H9 (cell line): Measurements from ENCODE around the gene PHETA1. TPM values are rescaled to one million over a fixed set of nuclear protein-coding genes. Genes with fewer than 3 reads are reported as not detected.

Source experiments
- DNase-seq: peaks from one replicate; pipeline ENCODE4 v3.0.0-alpha.2; 2017
- H2AFZ ChIP-seq: one replicate; pipeline ENCODE4 v1.6.1; 2013; ENCODE audit warnings: mild to moderate bottlenecking, low read length, control low read depth, moderate library complexity
- H2AK5ac ChIP-seq: 2 replicates; pipeline ENCODE4 v1.6.1; 2013; ENCODE audit warnings: low read length, control low read depth, mixed read lengths; ENCODE audit not compliant: insufficient read length
- H2BK120ac ChIP-seq: one replicate; pipeline ENCODE4 v1.6.1; 2013; ENCODE audit warnings: low read depth, mild to moderate bottlenecking, low read length, control low read depth, inconsistent platforms; ENCODE audit not compliant: poor library complexity, severe bottlenecking
- H2BK12ac ChIP-seq: 2 replicates; pipeline ENCODE4 v1.6.1; 2013; ENCODE audit warnings: low read length, control low read depth, mixed read lengths, low read depth; ENCODE audit not compliant: insufficient read length
- H2BK15ac ChIP-seq: 2 replicates; pipeline ENCODE4 v1.6.1; 2013; ENCODE audit warnings: low read depth, low read length, control low read depth
- H2BK20ac ChIP-seq: one replicate; pipeline ENCODE4 v1.6.1; 2013; ENCODE audit warnings: low read depth, mild to moderate bottlenecking, low read length, control low read depth, inconsistent platforms; ENCODE audit not compliant: poor library complexity, severe bottlenecking
- H2BK5ac ChIP-seq: 2 replicates; pipeline ENCODE4 v1.6.1; 2013; ENCODE audit warnings: low read length, control low read depth, mixed read lengths; ENCODE audit not compliant: insufficient read length
- H3K14ac ChIP-seq: 2 replicates; pipeline ENCODE4 v1.6.1; 2013; ENCODE audit warnings: low read length, control low read depth; ENCODE audit not compliant: insufficient read depth
- H3K18ac ChIP-seq: 2 replicates; pipeline ENCODE4 v1.6.1; 2013; ENCODE audit warnings: low read depth, mild to moderate bottlenecking, mixed read lengths, low read length, control low read depth; ENCODE audit not compliant: insufficient read length
- H3K23ac ChIP-seq: 2 replicates; pipeline ENCODE4 v1.6.1; 2013; ENCODE audit warnings: low read length, control low read depth, mixed read lengths, low read depth; ENCODE audit not compliant: insufficient read length
- H3K23me2 ChIP-seq: 2 replicates; pipeline ENCODE4 v1.6.1; 2013; ENCODE audit warnings: low read depth, mild to moderate bottlenecking, mixed read lengths, low read length, control low read depth; ENCODE audit not compliant: insufficient read length, poor library complexity, severe bottlenecking
- H3K27ac ChIP-seq: 2 replicates; pipeline ENCODE4 v1.5.1; 2013; ENCODE audit warnings: low read length, control low read depth, mixed read lengths, low read depth; ENCODE audit not compliant: insufficient read length
- H3K27me3 ChIP-seq: 2 replicates; pipeline ENCODE4 v1.6.1; 2013; ENCODE audit warnings: low read length, control low read depth, inconsistent platforms; ENCODE audit not compliant: insufficient read depth
- H3K4ac ChIP-seq: 2 replicates; pipeline ENCODE4 v1.6.1; 2013; ENCODE audit warnings: low read depth, mild to moderate bottlenecking, control low read depth, inconsistent platforms, low read length, moderate library complexity
- H3K4me1 ChIP-seq: 2 replicates; pipeline ENCODE4 v1.6.1; 2013; ENCODE audit warnings: low read length, control low read depth, inconsistent platforms; ENCODE audit not compliant: insufficient read depth
- H3K4me2 ChIP-seq: 2 replicates; pipeline ENCODE4 v1.6.1; 2013; ENCODE audit warnings: low read length, control low read depth, mixed read lengths; ENCODE audit not compliant: insufficient read length, insufficient read depth
- H3K56ac ChIP-seq: 2 replicates; pipeline ENCODE4 v1.6.1; 2013; ENCODE audit warnings: low read depth, mild to moderate bottlenecking, mixed read lengths, low read length, control low read depth; ENCODE audit not compliant: insufficient read length
- H3K79me1 ChIP-seq: 2 replicates; pipeline ENCODE4 v1.6.1; 2013; ENCODE audit warnings: low read depth, mild to moderate bottlenecking, moderate library complexity, low read length, control low read depth, inconsistent platforms; ENCODE audit not compliant: insufficient read depth, poor library complexity, severe bottlenecking
- H3K79me2 ChIP-seq: 2 replicates; pipeline ENCODE4 v1.6.1; 2013; ENCODE audit warnings: low read length, control low read depth, inconsistent platforms; ENCODE audit not compliant: insufficient read depth
- H3K9ac ChIP-seq: 2 replicates; pipeline ENCODE4 v1.6.1; 2013; ENCODE audit warnings: low read length, control low read depth, mixed read lengths; ENCODE audit not compliant: insufficient read length; ENCODE audit errors: extremely low read depth
- H3K9me3 ChIP-seq: one replicate; pipeline ENCODE4 v1.6.1; 2013; ENCODE audit warnings: low read depth, low read length, inconsistent platforms; ENCODE audit not compliant: control insufficient read depth
- H3T11ph ChIP-seq: one replicate; pipeline ENCODE4 v1.6.1; 2013; ENCODE audit warnings: mild to moderate bottlenecking, low read length, control low read depth, inconsistent platforms
- H4K20me1 ChIP-seq: one replicate; pipeline ENCODE4 v1.6.1; 2013; ENCODE audit not compliant: control insufficient read depth, insufficient read length, insufficient read depth
- H4K5ac ChIP-seq: 2 replicates; pipeline ENCODE4 v1.6.1; 2013; ENCODE audit warnings: low read depth, mild to moderate bottlenecking, mixed read lengths, low read length, control low read depth; ENCODE audit not compliant: insufficient read length
- H4K8ac ChIP-seq: replicated peaks from 2 replicates; pipeline ENCODE4 v1.6.1; 2013; ENCODE audit warnings: low read length, control low read depth, mixed read lengths, low read depth; ENCODE audit not compliant: insufficient read length
- H4K91ac ChIP-seq: 2 replicates; pipeline ENCODE4 v1.6.1; 2013; ENCODE audit warnings: low read depth, mild to moderate bottlenecking, moderate library complexity, mixed read lengths, low read length, control low read depth; ENCODE audit not compliant: insufficient read length
- H3K27ac Mint-ChIP-seq, 3 experiments: 2 replicates in 2 of 3; 3 replicates in 1 of 3; pipeline ENCODE4 v1.8.0; 2020 to 2021; ENCODE audit warnings: mixed read lengths in 3 of 3, mild to moderate bottlenecking in 1 of 3, moderate library complexity in 1 of 3
- H3K27me3 Mint-ChIP-seq: 2 replicates; pipeline ENCODE4 v1.8.0; 2021; ENCODE audit warnings: low read depth, mild to moderate bottlenecking, moderate library complexity, mixed read lengths
- H3K36me3 Mint-ChIP-seq, 3 experiments: 2 replicates in 2 of 3; 3 replicates in 1 of 3; pipeline ENCODE4 v1.8.0; 2020 to 2021; ENCODE audit warnings: low read depth in 3 of 3, mixed read lengths in 3 of 3; ENCODE audit not compliant: insufficient read depth in 1 of 3
- H3K4me1 Mint-ChIP-seq, 2 experiments: 2 replicates each; pipeline ENCODE4 v1.8.0; 2020; ENCODE audit warnings: mixed read lengths in 2 of 2
- H3K4me3 Mint-ChIP-seq, 2 experiments: 2 replicates in 1 of 2; 3 replicates in 1 of 2; pipeline ENCODE4 v1.8.0; 2020 to 2021; ENCODE audit warnings: mild to moderate bottlenecking in 2 of 2, mixed read lengths in 2 of 2, moderate library complexity in 1 of 2
- H3K9me3 Mint-ChIP-seq, 2 experiments: 2 replicates in 1 of 2; 3 replicates in 1 of 2; pipeline ENCODE4 v1.8.0; 2020; ENCODE audit warnings: mild to moderate bottlenecking in 2 of 2, mixed read lengths in 2 of 2, moderate library complexity in 1 of 2
- CTCF ChIP-seq: fragments of 200-600 bp; sonication (generic); conservative IDR thresholded peaks from 3 replicates; pipeline ENCODE4 v1.8.0; 2021; ENCODE audit warnings: antibody characterized with exemption, mild to moderate bottlenecking
- WGBS: extraction: QIAGEN DNeasy Blood & Tissue Kit; methylation state at CpG from one replicate; pipeline ENCODE4 v1.1.7; 2013; ENCODE audit warnings: missing lambda C conversion rate, low lambda C conversion rate, mixed read lengths; ENCODE audit not compliant: insufficient read length; ENCODE audit errors: extremely low coverage; 5-methylcytosine and 5-hydroxymethylcytosine counted together
- total RNA-seq: library from RNA; stranded (reverse); gene quantifications from 2 replicates; pipeline ENCODE4 v1.2.1, GENCODE V29; 2021

The PHETA1 gene
- total RNA-seq, 1 experiment from 2014 or later: 13.1 TPM

GRCh38 chr12:111352296-111352993, 16.4 kb downstream of the PHETA1 start:
- H3K36me3 Mint-ChIP-seq: peaks cover 12 to 22% (median 18%) of the 10 kb centered on the region in 3 experiments
- H3K18ac ChIP-seq: no peak overlapping the region
- H3K4me3 Mint-ChIP-seq: no peak overlapping the region
- H2BK120ac ChIP-seq: no peak overlapping the region
- no peak overlapping the region for H3K9ac ChIP-seq
- no peak overlapping the region for H3K4ac ChIP-seq
- H2BK5ac ChIP-seq: no peak overlapping the region
- peaks cover 14% of the 10 kb centered on the region for H3K9me3 ChIP-seq
- no peaks in the 10 kb centered on the region for H4K20me1 ChIP-seq
- peaks cover 8 to 12% of the 10 kb centered on the region in 2 experiments; a peak in 3 of 4 replicates for H3K4me1 Mint-ChIP-seq
- no peak overlapping the region for H2BK20ac ChIP-seq
- H4K5ac ChIP-seq: no peak overlapping the region
- no peak for DNase-seq
- WGBS: no CpG with 5 or more reads among the region's 9 CpGs
- no peak overlapping the region for H3K4me2 ChIP-seq
- H4K8ac ChIP-seq: no peak overlapping the region
- no peaks in the 10 kb centered on the region for H3K79me1 ChIP-seq
- no peaks in the 10 kb centered on the region for H3K79me2 ChIP-seq
- no peaks in the 10 kb centered on the region for H3K23me2 ChIP-seq
- no peaks in the 10 kb centered on the region for H3K4me1 ChIP-seq
- no peak overlapping the region for H2BK15ac ChIP-seq
- H3K27me3 ChIP-seq: no peaks in the 10 kb centered on the region
- no peak overlapping the region for H4K91ac ChIP-seq
- H2AFZ ChIP-seq: no peak overlapping the region
- no peak overlapping the region for H2AK5ac ChIP-seq
- H3K27me3 Mint-ChIP-seq: peaks cover 5% of the 10 kb centered on the region; the same call in 1 of the 2 replicates
- TF ChIP-seq CTCF: no peak
- H2BK12ac ChIP-seq: no peak overlapping the region
- no peak overlapping the region for H3K14ac ChIP-seq
- H3K27ac ChIP-seq: no peak overlapping the region
- peaks cover 15 to 18% of the 10 kb centered on the region in 2 experiments for H3K9me3 Mint-ChIP-seq
- H3K23ac ChIP-seq: no peak overlapping the region
- H3T11ph ChIP-seq: no peak overlapping the region
- no peak overlapping the region for H3K56ac ChIP-seq
- H3K27ac Mint-ChIP-seq: no peak overlapping the region
